HUDEP-2 (cell line): ENCODE results near the gene DAGLB.
"Not testable (repeated sequence)": the region's sequence is repeated elsewhere in the genome, so short reads cannot be mapped to it uniquely, and the experiment has no call there.

Experiments used
- DNase-seq, 76 experiments: peaks; one replicate each; lab custom pipeline; 2025; ENCODE audit not compliant: unreplicated experiment in 76 of 76; lab: John Stamatoyannopoulos, UW

Gene DAGLB

DNA sequence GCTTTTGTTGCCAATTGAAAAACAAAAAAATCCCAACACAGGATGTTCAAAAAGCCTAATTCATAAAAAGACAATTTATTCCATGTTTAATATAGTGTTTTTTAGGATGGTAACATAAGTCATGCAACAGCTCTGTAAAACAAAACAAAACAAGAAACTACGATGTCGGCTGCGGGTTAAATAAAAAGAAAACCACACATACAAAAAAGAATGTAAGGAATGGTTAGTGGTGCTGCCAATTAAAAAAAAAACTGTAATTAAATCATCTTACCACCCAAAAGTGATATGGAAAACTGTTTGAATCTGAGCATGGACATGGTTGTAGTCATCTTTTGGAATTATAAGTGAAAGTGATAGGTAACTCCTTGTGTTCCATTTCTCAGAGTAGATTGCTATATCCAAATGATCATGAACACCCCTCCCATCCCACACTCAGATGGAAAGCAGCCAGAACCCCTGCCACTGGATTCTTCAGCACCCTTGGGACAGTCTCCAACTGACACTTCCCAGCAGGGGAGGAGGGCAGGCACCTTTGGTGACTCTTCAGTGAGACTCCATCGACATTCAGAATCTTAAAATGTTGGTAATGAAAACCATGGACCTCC, 14.3 kb upstream of the DAGLB start:
- no peak for DNase-seq

DNA sequence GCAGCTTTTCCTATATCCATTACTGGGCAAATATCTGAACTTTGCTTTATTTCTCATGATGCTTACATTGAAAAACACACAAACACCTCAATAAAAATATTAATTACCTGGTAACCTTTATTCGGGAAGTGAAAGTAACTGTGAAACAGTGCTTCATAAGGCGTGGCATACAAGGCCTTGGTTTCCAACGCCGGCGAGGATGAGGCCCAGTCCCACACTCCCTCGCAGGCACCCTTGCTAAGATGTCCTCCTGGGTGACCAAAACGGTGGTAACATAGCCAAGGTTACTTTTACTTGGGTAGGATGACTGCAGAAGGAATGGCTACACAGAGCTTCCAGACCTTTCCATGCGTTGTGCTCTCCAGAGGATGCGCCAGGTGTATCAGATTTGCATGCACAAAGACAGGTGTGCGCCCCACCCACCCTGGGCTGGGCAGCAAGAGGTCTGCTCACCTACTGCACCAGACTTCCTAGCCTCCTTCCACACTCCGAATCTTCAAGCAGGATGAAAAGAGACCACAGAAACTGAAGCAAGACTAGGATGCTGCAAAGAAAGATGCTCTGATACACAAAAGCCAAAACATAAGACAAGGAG, 13.3 kb upstream of the DAGLB start:
- DNase-seq: no peak

DNA sequence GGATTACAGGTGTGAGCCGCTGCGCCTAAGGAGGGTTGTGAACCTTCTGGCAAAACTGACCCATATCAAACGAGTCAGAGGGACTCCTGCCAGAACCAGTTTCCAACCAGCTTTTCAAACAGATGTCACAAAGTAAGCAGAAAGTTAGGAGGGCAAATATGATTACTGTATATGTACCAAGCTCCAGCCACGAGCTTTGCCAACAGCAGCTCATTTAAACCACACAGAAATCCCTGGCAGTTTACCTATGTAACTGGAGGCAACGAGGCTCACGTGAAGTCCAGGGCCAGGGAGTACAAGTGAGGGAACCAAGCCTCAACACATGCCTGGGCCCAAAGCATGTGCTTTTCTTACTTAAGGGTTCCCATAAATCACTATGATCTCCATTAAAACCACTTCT, 12.5 kb upstream of the DAGLB start:
- no peak for DNase-seq

DNA sequence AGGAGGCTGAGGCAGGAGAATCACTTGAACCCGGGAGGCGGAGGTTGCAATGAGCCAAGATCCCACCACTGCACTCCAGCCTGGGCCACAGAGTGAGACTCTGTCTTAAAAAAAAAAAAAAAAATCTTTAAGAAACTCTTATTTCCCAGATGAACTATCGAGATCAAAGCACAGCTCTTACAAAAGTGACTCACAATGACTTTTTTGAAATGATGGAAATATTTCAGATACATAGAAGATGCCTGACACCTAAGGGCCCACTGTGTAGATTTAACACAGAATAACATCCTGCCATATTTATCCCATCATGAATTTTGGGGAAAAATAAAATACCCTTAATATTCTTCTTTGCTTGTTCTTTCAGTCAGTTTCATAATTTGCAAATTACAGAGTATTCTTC, 10.9 kb upstream of the DAGLB start:
- not testable (repeated sequence) for DNase-seq

DNA sequence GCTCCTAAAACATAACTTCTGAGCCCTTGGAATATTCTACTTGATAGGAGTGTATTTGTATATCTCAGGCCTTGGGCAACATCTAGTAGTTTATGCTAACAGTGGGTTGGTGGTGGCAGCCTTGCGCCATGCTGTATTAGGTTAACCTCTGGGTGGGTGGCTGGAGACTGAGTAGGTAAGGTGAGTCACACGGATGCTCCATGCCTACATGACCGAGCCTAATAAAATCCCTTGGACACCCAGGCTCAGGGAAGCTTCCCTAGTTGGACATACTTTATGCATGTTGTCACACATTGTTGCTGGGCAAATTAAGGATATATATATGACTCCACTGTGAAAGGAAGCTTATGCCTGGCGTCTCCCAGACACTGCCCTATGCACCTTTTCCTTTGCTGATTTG, 6.0 kb upstream of the DAGLB start:
- DNase-seq: peak in 1 of 76 experiments; percentile 8

DNA sequence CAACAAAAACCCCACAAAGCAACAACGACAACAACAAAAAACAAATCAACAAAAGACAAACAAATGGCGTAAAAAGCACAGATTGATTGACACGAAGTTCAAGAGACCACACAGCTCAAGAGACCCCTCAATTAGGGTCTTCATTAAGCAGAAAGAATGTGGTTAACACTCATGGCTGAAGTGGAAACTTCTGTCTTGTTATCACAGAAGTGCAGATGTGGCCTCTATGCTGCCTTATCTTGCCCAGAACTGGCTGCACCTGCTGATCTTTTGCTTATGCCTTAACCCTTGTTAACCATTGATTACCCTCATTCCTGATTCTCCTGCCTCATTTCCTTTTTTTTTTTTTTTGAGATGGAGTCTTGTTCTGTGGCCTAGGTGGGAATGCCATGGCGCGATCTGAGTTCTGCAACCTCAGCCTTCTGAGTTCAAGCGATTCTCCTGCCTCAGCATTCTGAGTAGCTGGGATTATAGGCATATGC, 3.5 kb upstream of the DAGLB start:
- DNase-seq: peak in 74 of 76 experiments; percentile 10 to 91 (median 68)

DNA sequence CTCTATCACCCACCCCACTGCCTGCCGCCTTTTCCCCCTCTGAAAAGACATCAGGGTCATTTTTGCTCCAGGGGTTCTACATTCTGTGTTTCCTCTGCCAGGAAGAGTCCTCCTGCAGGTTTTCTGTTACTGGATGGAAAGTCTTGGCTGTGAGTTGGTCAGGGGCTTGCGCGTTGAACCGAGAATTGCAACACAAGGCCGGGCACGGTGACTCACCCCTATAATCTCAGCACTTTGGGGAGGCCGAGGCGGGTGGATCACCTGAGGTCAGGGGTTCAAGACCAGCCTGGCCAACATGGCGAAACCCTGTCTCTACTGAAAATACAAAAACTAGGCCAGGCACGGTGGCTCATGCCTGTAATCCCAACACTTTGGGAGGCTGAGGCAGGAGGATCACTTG, 2.8 kb upstream of the DAGLB start:
- DNase-seq: peak in 1 of 76 experiments; percentile 4

DNA sequence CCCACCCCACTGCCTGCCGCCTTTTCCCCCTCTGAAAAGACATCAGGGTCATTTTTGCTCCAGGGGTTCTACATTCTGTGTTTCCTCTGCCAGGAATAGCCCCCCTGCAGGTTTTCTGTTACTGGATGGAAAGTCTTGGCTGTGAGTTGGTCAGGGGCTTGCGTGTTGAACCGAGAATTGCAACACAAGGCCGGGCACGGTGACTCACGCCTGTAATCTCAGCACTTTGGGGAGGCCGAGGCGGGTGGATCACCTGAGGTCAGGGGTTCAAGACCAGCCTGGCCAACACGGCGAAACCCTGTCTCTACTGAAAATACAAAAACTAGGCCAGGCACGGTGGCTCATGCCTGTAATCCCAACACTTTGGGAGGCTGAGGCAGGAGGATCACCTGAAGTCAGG, 2.1 kb upstream of the DAGLB start:
- DNase-seq: peak in 1 of 76 experiments; percentile 24

DNA sequence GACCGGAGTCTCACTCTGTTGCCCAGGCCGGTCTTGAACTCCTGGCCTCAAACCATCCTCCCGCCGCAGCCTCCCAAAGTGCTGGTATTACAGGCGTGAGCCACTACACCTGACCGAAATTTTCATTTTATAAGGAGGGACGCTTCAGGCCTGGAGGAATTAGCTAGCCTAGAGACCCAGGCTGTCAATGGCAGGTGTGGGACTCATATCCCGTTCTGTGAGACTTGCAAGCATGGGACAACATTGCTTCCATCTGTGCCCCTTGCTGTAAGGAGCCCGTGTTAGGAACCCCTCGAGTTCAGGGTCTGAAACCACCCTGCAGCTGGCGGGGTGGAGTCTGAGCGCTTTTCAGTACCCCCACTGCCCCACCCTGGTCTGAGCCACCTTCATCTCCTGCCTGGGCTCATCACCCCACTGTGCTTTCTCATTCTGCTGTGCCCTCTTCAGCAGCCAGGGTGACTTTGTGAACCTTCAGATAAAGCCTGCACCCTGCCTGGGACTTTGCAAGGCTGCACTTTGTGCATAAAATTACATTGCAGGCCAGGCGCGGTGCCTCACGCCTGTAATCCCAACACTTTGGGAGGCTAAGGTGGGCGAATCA, 1.3 kb upstream of the DAGLB start:
- peak in 34 of 76 experiments; percentile 6 to 54 (median 24) for DNase-seq

DNA sequence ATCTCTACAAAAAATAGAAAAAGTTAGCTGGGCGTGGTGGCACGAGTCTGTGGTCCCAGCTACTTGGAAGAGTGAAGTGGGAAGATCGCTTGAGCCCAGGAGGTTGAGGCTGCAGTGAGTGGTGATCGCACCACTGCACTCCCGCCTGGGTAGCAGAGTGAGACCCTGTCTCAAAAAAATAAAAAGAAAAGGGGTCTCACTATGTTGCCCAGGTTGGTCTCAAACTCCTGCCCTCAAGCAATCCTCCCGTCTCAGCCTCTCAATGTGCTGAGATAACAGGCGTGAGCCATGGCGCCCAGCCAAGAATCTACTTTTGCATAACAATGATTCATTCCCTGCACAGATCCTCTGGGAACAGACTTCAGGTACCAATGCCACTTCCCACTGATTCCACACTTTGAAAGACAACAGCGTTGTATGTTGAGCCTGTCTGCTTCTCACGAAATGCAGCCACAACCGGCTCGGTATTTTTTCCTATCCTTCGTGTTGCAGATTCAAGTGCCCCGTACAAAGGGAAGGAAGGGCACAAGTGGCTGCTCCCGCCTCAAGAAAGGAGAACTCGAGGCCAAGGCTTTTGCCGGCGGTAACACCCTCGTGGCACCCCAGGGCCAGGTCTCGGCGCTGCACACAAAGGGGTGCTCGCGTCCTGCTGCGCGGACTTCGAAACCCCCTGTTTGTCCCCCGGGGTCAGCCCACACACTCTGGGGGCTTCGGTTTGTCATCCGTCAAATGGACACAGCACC, 745 bp downstream of the DAGLB start:
- peak in 66 of 76 experiments; percentile 19 to 83 (median 55) for DNase-seq

DNA sequence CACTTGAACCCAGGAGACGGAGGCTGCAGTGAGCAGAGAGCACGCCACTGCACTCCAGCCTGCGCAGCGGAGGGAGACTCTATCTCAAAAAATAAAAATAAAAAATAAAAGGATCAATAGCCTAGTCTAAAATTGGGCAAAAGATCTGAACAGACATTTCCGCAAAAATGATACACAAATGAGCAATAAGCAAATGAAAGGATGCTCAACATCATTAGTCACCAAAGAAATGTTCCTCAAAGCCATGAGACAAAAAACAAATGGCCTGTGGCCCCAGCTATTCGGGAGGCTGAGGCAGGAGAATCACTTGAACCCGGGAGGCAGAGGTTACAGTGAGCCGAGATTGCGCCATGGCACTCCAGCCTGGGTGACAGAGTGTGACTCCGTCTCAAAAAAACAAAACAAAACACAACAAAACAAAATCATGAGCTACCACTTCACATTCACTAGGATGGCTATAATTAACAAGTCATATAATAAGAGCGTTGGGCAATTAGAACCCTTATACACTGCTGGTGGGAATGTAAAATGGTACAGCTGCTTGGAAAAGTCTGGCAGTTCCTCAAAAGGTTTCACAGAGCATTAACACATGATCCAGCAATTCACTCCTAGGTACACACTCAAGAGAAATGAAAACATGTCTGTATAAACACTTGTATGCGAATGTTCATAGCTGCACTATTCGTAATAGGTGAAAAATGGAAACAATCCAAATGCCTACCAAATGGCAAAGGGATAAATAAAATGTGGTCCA, 3.1 kb downstream of the DAGLB start:
- no peak for DNase-seq

DNA sequence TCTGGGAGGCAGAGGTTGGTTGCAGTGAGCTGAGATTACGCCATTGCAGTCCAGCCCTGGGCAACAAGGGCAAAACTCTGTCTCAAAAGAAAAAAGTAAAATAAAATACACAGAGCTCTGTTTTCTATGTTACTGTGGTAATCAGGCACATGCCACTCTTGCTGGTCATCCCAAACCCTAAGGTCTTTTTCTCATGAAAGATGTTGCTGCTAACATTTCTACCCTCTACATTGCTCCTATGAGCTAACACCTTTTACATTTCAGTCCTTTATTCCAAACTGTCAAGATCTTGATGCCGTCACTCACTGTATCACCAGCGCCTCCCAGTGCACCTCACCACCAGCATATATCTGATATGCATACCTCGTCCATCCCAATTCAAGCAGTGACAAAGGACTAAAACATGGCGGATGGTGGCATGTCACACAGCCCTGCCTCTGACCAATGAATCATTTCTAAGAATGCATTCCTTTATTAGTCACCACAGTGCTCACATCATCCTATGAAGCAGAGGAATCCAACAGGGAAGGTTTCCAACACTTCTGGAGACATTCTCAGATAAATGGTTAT, 4.3 kb downstream of the DAGLB start:
- no peak for DNase-seq

DNA sequence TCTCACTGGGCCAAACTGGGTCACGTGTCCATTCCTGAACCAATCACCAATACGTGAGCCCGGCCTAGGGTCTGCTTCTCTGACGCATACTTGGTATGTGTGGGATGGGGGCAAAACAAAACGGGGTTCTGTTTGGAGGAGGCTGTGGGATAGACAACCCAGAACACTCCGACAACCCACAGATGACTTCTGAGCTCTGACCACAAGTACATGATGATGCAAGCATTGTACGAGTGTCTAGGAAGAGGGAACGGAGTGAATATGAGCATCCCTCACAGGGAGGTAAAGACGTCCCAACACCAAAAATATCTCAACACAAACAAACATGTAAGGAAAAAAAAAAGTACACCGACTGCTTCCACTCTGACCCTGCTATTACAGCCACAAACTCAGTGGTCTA, 5.6 kb downstream of the DAGLB start:
- no peak for DNase-seq

DNA sequence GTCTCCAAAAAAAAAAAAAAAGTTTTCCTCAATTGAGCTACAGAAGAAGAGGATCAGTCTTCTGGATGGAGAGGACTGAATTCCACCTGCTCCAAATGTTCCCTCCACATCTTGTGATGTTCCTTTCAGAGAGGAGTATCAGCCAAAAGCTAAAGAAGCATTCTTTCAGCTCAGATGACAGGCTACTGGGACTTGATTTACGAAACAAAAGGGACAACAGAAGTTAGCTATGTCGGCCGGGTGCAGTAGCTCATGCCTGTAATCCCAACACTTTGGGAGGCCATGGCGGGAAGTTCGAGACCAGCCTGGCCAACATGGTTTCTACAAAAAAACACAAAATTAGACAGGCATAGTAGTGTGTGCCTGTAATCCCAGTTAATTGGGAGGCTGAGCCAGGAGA, 7.4 kb downstream of the DAGLB start:
- DNase-seq: no peak

DNA sequence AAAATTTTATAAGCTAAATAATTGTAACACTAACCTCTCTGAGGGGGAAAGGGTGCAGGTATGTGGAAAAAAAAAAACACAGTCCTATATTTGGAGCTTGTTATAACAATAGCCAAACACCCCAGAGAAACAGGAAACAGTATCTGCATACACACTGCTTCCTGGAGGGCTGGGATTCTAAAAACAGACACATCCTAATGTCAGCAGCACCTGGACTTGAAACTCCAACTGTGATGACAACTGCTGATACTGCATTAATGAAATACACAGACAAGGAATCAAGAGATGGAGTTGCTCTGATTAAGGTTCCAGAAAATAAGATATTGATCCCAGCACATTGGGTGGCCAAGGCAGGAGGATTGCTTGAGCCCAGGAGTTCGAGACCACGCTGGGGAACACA, 9.3 kb downstream of the DAGLB start:
- DNase-seq: no peak

DNA sequence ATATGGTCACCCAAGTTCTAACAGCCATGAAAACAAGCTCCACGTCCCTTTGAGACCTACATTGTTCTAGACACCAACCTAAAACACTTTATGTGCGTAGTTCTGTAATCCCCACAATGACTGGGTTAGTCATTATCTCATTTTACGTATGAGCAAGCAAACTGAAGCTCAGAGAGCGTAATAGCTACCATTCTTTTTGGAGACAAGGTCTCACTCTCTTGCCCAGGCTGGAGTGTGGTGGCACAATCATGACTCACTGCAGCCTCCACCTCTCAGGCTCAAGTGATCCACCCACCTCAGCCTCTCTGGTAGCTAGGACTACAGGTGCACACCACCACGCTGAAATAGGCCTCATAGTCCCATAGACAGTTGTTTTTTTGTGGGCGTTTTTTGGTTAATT, 10.5 kb downstream of the DAGLB start:
- DNase-seq: no peak

DNA sequence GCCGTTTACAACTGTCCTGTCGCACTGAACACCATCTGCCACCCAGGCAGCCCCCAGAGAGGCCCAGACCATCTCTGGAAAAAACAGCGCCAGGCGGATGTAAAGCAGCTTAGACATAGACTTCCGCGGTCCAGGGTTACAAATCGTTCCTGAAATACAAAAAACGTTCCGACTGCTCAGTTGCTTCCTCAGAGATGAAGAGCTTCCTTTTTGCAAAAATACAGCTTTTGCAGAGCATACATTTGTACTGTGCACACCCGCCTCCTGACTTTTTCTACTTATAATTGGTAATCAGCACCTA, 11.4 kb downstream of the DAGLB start:
- DNase-seq: no peak

DNA sequence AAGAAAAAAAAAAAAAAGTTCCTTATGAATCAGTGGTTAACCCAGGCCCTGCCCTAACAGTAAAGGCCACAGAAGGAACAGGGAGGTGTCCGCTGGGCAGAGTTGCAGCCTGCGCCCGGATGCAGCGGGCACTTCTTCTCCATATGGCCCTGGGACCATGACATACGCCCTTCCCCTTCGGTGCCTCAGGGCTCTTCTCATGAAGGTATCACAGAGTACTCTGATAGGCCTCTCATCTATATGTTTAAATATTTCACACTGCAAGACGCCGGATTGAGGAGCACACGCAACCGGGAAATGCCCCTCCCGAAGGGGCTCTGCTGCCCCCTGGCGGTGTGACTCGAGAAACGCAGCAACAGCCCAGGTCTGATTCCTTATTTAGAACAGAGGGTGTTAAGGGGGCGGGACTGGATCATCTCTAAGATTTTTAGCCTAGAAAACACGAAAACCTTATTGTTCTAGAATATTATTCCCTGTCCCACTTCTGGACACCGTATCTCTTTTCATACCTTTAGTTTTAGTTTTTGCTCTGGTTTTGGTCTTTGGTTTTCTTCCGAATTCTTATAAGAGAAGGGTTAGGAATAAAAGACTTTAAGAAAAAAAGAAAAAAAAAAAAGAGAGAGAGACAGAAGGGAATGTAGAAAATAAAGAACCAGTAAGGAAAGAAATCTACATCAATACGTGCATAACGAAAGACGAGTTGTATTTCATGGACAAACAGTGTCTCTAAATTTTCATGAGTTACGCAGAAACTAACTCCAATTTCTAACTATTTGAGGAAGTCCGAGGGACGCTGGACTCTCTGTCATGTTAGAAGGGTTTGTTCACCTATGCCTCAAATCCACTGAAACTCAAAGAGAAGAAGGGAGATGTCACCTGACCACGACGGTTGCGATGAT, 12.0 kb downstream of the DAGLB start:
- DNase-seq: peak in 71 of 76 experiments; percentile 6 to 88 (median 68)

DNA sequence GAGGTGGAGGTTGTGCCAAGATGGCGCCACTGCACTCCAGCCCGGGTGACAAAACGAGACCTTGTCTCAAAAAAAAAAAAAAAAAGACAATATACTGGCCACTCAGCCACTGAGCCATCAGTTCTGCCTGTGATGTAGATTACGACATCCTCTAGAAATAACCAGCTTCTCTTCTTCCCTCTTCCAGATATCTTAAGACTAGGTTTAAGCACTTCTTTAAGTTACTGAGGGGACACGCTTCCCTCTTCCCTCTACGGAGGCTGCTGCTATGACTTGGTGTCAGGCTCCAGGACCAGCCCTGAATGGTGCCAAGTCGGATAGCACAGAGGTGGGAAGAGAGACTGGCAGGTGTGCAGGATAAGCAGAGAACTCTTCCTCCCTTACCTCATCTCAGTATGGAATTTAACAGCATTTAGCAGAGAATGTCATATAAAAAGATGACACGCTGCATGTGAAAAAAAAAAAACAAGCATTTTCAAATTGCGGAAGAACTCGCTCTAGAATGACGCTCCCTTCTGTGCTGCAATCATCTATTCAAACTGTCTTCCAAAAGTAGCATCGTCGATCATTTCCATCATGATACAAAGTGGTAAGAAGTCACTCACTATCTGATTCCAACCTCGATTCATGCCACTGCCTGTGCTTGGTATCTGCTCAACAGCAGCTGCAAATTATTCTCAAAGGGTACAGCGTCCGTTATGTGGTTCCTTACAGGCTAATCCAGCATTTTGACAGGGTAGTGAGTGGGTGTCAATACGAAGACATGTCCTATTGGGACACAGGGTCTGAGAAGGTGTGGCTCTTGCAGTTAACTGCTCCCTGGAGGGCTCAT, 13.8 kb downstream of the DAGLB start:
- DNase-seq: no peak
